Hepatocyte (in vitro differentiated cells): Measurements from ENCODE around the gene WFDC1.

ENCODE experiments used
- CTCF ChIP-seq: fragments of 200-600 bp; sonication (generic); IDR thresholded peaks from 2 replicates; pipeline ENCODE4 v1.5.1; 2016; ENCODE audit warnings: antibody characterized with exemption, mild to moderate bottlenecking; ENCODE audit not compliant: poor library complexity
- EZH2 ChIP-seq: fragments of 200-600 bp; sonication (generic); IDR thresholded peaks from 2 replicates; pipeline ENCODE4 v1.6.1; 2016; ENCODE audit warnings: antibody characterized with exemption, mild to moderate bottlenecking, borderline replicate concordance

- TF ChIP-seq EZH2 (no peak), CTCF (no peak)
These were observed 62.5 kb downstream of the WFDC1 start for GRCh38 chr16:84357191-84357651.
